ENCODE data around the gene EEF1A2.
A peak's percentile ranks its signal among the peaks of the same experiment; 100 is the strongest.

GRCh38 chr20:63483834-63484233 lies 15.0 kb downstream of the EEF1A2 start:
- TF ChIP-seq EZH2 (IDR thresholded peaks at IDR 0.05; ENCODE audit: borderline replicate concordance, low read length) (no peak), CTCF (IDR thresholded peaks at IDR 0.05; ENCODE audit: low read length) (peak; percentile 14; the same call in 1 of the 2 replicates)

All from OCI-LY1 (cell line).